Thoracic aorta (tissue), 2 donors: ENCODE results near the gene MARVELD3. TPM values are rescaled to one million over a fixed set of nuclear protein-coding genes. Genes with fewer than 3 reads are reported as not detected.

Experiments
- ATAC-seq: fragments of 150-250 bp; one replicate; pipeline ENCODE4 v1.8.0; 2017; ENCODE audit warnings: low read depth; ENCODE audit not compliant: insufficient number of reproducible peaks, low FRiP score
- DNase-seq: peaks from one replicate; pipeline ENCODE4 v3.0.0-alpha.2; 2020; ENCODE audit warnings: low spot score
- H3K27ac ChIP-seq, 2 donors: fragments of 200-600 bp; sonication (generic); 1 replicate in 1 of 2; 2 replicates in 1 of 2; pipeline ENCODE4 v1.5.1; 2016; ENCODE audit warnings: mild to moderate bottlenecking in 2 of 2, moderate library complexity in 2 of 2
- H3K27me3 ChIP-seq: fragments of 200-600 bp; sonication (generic); replicated peaks from 2 replicates; pipeline ENCODE4 v1.6.0; 2016; ENCODE audit warnings: mild to moderate bottlenecking; ENCODE audit not compliant: insufficient read depth
- H3K36me3 ChIP-seq: fragments of 200-600 bp; sonication (generic); one replicate; pipeline ENCODE4 v1.5.1; 2016
- H3K4me1 ChIP-seq, 2 donors: fragments of 200-600 bp; sonication (generic); 1 replicate in 1 of 2; 2 replicates in 1 of 2; pipeline versions ENCODE4 v1.5.1 to v1.6.0; 2016; ENCODE audit warnings: low read depth in 2 of 2, mild to moderate bottlenecking in 1 of 2; ENCODE audit not compliant: control insufficient read depth in 1 of 2
- H3K4me3 ChIP-seq: fragments of 200-600 bp; sonication (generic); 2 replicates; pipeline ENCODE4 v1.5.1; 2016; ENCODE audit warnings: mild to moderate bottlenecking
- H3K9me3 ChIP-seq: fragments of 200-600 bp; sonication (generic); 2 replicates; pipeline ENCODE4 v1.5.1; 2016
- CTCF ChIP-seq: fragments of 200-600 bp; sonication (generic); IDR thresholded peaks from one replicate; pipeline ENCODE4 v1.5.1; 2019; ENCODE audit warnings: antibody characterized with exemption
- total RNA-seq, 2 donors: library from RNA; depleted of rRNA; stranded (reverse); fragments of >200 nt; gene quantifications; one replicate each; pipeline versions ENCODE4 v1.1.0 to v1.2.3, GENCODE V29; 2016

The MARVELD3 gene
- total RNA-seq, 2 donors from 2014 or later: not detected

GRCh38 chr16:71672803-71673581, 47.0 kb downstream of the MARVELD3 start:
- Histone ChIP-seq H3K27ac (no peak overlapping the region), H3K36me3 (peaks cover 30% of the 10 kb centered on the region), H3K27me3 (no peaks in the 10 kb centered on the region), H3K4me1 (no peaks in the 10 kb centered on the region), H3K9me3 (no peaks in the 10 kb centered on the region), H3K4me3 (no peak overlapping the region)
- TF ChIP-seq CTCF: no peak
- ATAC-seq (no peak), DNase-seq (no peak)

- Histone ChIP-seq H3K27me3 (no peaks in the 10 kb centered on the region), H3K27ac (no peak overlapping the region), H3K36me3 (peaks cover 34% of the 10 kb centered on the region), H3K4me3 (no peak overlapping the region), H3K9me3 (no peaks in the 10 kb centered on the region), H3K4me1 (no peaks in the 10 kb centered on the region)
- TF ChIP-seq CTCF: no peak
- ATAC-seq (no peak), DNase-seq (no peak)
Observed at GRCh38 chr16:71673582-71673973, 47.6 kb downstream of the MARVELD3 start.

GRCh38 chr16:71674229-71674628, 48.2 kb downstream of the MARVELD3 start:
- no peaks in the 10 kb centered on the region for H3K9me3 ChIP-seq
- TF ChIP-seq CTCF: no peak
- H3K4me1 ChIP-seq: no peaks in the 10 kb centered on the region
- no peaks in the 10 kb centered on the region for H3K27me3 ChIP-seq
- ATAC-seq (no peak), DNase-seq (no peak)
- H3K27ac ChIP-seq: no peak overlapping the region
- peaks cover 35% of the 10 kb centered on the region for H3K36me3 ChIP-seq
- H3K4me3 ChIP-seq: no peak overlapping the region

- no peak for TF ChIP-seq CTCF
- ATAC-seq: no peak
- H3K9me3 ChIP-seq: no peaks in the 10 kb centered on the region
- no peaks in the 10 kb centered on the region for H3K4me1 ChIP-seq
- H3K4me3 ChIP-seq: no peak overlapping the region
- H3K27me3 ChIP-seq: no peaks in the 10 kb centered on the region
- H3K27ac ChIP-seq: no peak overlapping the region
- no peak for DNase-seq
- H3K36me3 ChIP-seq: peaks cover 33% of the 10 kb centered on the region
Observed at GRCh38 chr16:71675380-71675779, 49.4 kb downstream of the MARVELD3 start.

- no peak overlapping the region for H3K4me3 ChIP-seq
- TF ChIP-seq CTCF: no peak
- DNase-seq: no peak
- no peak for ATAC-seq
- H3K4me1 ChIP-seq: no peaks in the 10 kb centered on the region
- no peaks in the 10 kb centered on the region for H3K27me3 ChIP-seq
- H3K27ac ChIP-seq: no peak overlapping the region
- H3K9me3 ChIP-seq: no peaks in the 10 kb centered on the region
- H3K36me3 ChIP-seq: peaks cover 33% of the 10 kb centered on the region
Observed at GRCh38 chr16:71676236-71676635, 50.3 kb downstream of the MARVELD3 start.
